ENCODE measurements around the gene PYCR2.

Gene PYCR2

GRCh38 chr1:225917536-225917935 lies 6.5 kb downstream of the PYCR2 start:
- no peak for DNase-seq (ENCODE audit: low read depth in 1 of 2, low spot score in 1 of 2)
- Histone ChIP-seq H3K27ac (replicated peaks) (no peak overlapping the region), H3K27me3 (ENCODE audit: insufficient read depth, poor library complexity, severe bottlenecking) (no peaks in the 10 kb centered on the region), H3K4me3 (replicated peaks; ENCODE audit: insufficient read depth, low read length) (no peak overlapping the region)
- TF ChIP-seq POLR2AphosphoS5 (IDR thresholded peaks at IDR 0.05; ENCODE audit: low read depth) (no peak), REST (IDR thresholded peaks at IDR 0.05; ENCODE audit: insufficient replicate concordance, low read depth) (no peak), GABPA (IDR thresholded peaks at IDR 0.05; ENCODE audit: low read depth) (no peak), CTCF (IDR thresholded peaks at IDR 0.05; ENCODE audit: insufficient read depth, low read length) (no peak), SPI1 (IDR thresholded peaks at IDR 0.05; ENCODE audit: borderline replicate concordance, low read depth) (no peak)

GRCh38 chr1:225917101-225917500 lies 6.9 kb downstream of the PYCR2 start:
- TF ChIP-seq CTCF (IDR thresholded peaks at IDR 0.05; ENCODE audit: insufficient read depth, low read length) (no peak), SPI1 (IDR thresholded peaks at IDR 0.05; ENCODE audit: borderline replicate concordance, low read depth) (no peak), POLR2AphosphoS5 (IDR thresholded peaks at IDR 0.05; ENCODE audit: low read depth) (no peak), REST (IDR thresholded peaks at IDR 0.05; ENCODE audit: insufficient replicate concordance, low read depth) (no peak), GABPA (IDR thresholded peaks at IDR 0.05; ENCODE audit: low read depth) (no peak)
- DNase-seq (ENCODE audit: low read depth in 1 of 2, low spot score in 1 of 2) = no peak
- no peaks in the 10 kb centered on the region for H3K27me3 ChIP-seq (ENCODE audit: insufficient read depth, poor library complexity, severe bottlenecking)
- H3K4me3 ChIP-seq (replicated peaks; ENCODE audit: insufficient read depth, low read length) = no peak overlapping the region
- H3K27ac ChIP-seq (replicated peaks) = no peak overlapping the region

GRCh38 chr1:225915538-225915991 lies 8.5 kb downstream of the PYCR2 start:
- H3K27ac ChIP-seq (replicated peaks) = no peak overlapping the region
- no peak for TF ChIP-seq CTCF (IDR thresholded peaks at IDR 0.05; ENCODE audit: insufficient read depth, low read length)
- no peak for TF ChIP-seq REST (IDR thresholded peaks at IDR 0.05; ENCODE audit: insufficient replicate concordance, low read depth)
- no peak for TF ChIP-seq SPI1 (IDR thresholded peaks at IDR 0.05; ENCODE audit: borderline replicate concordance, low read depth)
- no peak for TF ChIP-seq GABPA (IDR thresholded peaks at IDR 0.05; ENCODE audit: low read depth)
- TF ChIP-seq POLR2AphosphoS5 (IDR thresholded peaks at IDR 0.05; ENCODE audit: low read depth) = no peak
- no peak overlapping the region for H3K4me3 ChIP-seq (replicated peaks; ENCODE audit: insufficient read depth, low read length)
- H3K27me3 ChIP-seq (ENCODE audit: insufficient read depth, poor library complexity, severe bottlenecking) = no peaks in the 10 kb centered on the region
- DNase-seq (ENCODE audit: low read depth in 1 of 2, low spot score in 1 of 2) = no peak
